HG03469 (cell line): ENCODE measurements around the gene NEDD8.
"Not testable (repeated sequence)": the region's sequence is repeated elsewhere in the genome, so short reads cannot be mapped to it uniquely, and the experiment has no call there.

ENCODE experiments used
- ATAC-seq: cut with Tn5 transposase; IDR thresholded peaks from one replicate; pipeline ENCODE4 v1.9.1; 2021; ENCODE audit warnings: mild to moderate bottlenecking, moderate library complexity, moderate number of reproducible peaks; ENCODE audit not compliant: unreplicated experiment

The NEDD8 gene

GRCh38 chr14:24249230-24250021 is 17.3 kb upstream of the NEDD8 start:
- no peak for ATAC-seq

GRCh38 chr14:24247422-24247821 is 15.3 kb upstream of the NEDD8 start:
- no peak for ATAC-seq

GRCh38 chr14:24246765-24247212 is 14.6 kb upstream of the NEDD8 start:
- ATAC-seq = no peak

GRCh38 chr14:24245350-24245749 is 13.2 kb upstream of the NEDD8 start:
- ATAC-seq = not testable (repeated sequence)

GRCh38 chr14:24243336-24243836 is 11.2 kb upstream of the NEDD8 start:
- ATAC-seq = no peak

GRCh38 chr14:24241829-24242443 is 9.8 kb upstream of the NEDD8 start:
- peak; percentile 56 for ATAC-seq

GRCh38 chr14:24240110-24240918 is 8.1 kb upstream of the NEDD8 start:
- no peak for ATAC-seq

GRCh38 chr14:24238527-24239037 is 6.4 kb upstream of the NEDD8 start:
- no peak for ATAC-seq

GRCh38 chr14:24238123-24238522 is 6.0 kb upstream of the NEDD8 start:
- no peak for ATAC-seq

- no peak for ATAC-seq
Observed at GRCh38 chr14:24237463-24237955, 5.3 kb upstream of the NEDD8 start.

GRCh38 chr14:24236689-24237462 is 4.7 kb upstream of the NEDD8 start:
- ATAC-seq = no peak

GRCh38 chr14:24235804-24236688 is 3.9 kb upstream of the NEDD8 start:
- no peak for ATAC-seq

- no peak for ATAC-seq
Observed at GRCh38 chr14:24234095-24235005, 2.2 kb upstream of the NEDD8 start.

- ATAC-seq = no peak
Observed at GRCh38 chr14:24233538-24233866, 1.3 kb upstream of the NEDD8 start.

GRCh38 chr14:24232645-24233537 is 724 bp upstream of the NEDD8 start, which contains the start of gene GMPR2:
Gene GMPR2 (plus strand): TSS chr14:24232929. CDS start chr14:24233254, 325 bp downstream.
- ATAC-seq = peak; percentile 29

GRCh38 chr14:24231263-24232120 is 675 bp downstream of the NEDD8 start:
- ATAC-seq = no peak
